ENCODE data around the gene HK1. TPM values are rescaled to one million over a fixed set of nuclear protein-coding genes. Genes with fewer than 3 reads are reported as not detected.

HK1 gene
- total RNA-seq, 1 donor from 2014 or later, result 131 TPM

DNA sequence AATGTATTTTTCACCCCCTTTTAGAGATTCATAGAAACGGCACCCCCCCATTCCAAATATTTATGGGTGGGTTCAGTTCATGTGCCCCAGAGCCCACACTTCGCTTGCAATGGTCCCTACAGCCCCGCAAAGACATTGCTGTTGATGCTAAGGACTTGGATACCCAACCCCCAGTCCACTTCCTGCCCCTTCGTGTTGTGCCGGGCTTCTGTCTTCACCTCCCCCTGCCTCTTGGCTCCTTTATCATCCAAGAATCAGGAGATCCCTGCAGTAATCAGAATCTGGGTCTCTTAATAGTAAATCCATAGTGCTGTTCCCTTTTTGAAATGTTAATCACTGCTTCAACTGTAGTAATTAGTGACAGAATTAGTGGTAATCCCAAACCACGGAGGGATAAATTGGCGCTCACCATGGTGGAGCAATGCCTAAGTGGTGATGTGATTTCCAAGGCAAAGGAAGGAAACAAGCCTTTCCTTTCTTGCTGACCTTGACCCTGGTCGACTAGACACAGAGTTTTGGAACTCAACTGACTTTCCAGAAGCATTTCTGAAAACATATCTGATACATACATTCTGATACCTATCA, 67.7 kb downstream of the HK1 start:
- DNase-seq (ENCODE audit: low read depth), result no peak

DNA sequence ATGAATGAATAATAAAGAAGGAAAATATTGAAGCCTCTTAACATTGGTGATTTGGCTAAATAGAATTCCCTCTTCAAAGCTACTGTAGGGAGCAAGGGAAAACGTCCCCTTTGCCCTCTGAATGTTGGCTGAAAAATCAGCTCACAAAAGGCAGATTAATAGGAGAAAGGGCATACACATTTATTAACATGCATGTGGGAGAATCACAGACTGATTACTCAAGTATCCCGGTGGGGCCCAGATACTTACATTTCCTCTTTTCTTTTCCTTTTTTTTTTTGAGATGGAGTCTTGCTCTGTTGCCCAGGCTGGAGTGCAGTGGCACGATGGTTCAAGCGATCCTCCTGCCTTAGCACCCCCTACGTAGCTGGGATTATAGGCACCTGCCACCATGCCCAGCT, 68.5 kb downstream of the HK1 start:
- DNase-seq (ENCODE audit: low read depth), result no peak

DNA sequence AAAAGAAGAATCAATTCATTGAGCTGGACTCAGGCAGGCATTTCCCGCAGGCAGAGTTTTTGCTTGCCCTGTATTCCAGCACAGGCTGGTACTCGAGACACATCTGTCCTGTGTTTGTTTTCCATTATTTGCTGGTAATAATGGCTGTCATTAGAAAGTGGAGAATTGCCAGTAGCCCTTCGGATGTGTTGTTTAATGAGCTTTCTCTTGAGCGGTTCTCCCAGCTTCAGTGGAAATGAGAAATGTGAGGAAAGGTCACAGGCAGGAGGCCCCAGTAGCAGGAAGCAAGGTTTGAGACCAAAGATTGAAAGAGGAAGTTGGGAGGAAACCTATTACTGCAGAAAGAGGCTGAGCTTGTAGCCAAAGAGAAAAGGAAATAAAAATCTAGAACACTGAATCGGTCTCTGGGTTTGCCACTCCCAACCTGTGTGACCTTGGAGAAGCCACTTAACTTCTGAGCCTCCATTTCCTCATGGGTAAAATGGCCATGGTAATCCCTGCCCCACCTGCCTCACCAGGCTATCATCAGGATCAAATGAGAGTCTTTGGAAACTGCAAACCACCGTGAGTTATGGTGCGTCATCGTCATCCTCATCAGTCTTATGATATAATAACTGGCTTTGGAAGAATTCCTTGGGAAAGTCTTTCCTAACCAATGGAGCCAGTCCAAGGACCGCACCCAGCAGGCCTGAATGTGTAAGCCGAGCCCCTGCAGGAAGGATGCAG, 70.7 kb downstream of the HK1 start:
- DNase-seq (ENCODE audit: low read depth), result peak; percentile 67

DNA sequence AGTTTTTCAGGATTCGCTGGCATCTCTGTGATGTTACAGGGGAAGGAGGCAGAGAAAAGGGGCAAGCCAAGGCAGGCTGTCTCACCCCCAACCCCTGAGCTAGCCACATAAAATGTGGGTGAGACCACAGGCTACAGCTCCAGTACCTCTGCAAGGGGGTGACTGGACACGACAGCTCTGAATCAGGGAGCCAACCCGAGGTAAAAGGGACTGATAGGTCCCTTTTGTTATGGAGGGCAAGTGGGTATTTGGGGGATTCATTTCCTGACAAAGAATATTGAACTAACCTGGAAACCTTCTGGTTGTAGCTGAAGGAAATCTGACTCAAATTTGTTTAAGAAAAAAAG, 71.2 kb downstream of the HK1 start:
- no peak for DNase-seq (ENCODE audit: low read depth)

DNA sequence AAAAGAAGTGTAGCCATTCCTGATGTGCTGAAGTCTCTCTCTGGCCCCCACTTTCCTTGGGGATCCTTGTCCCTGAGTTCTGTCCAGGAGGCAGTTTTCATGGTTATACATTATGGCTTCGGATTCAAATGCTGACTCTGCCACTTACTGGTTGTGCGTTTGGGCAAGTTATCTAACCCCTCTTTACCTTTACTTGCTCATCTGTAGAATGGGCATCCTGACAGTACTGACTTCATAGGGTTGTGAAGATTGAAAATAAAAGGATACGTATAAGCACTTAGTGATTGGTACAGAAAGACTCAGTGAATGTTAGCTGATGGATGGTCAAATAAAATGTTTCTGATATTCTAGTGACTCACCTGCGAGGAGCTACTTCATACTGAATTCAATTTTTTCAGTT, 73.3 kb downstream of the HK1 start:
- DNase-seq (ENCODE audit: low read depth), result no peak

DNA sequence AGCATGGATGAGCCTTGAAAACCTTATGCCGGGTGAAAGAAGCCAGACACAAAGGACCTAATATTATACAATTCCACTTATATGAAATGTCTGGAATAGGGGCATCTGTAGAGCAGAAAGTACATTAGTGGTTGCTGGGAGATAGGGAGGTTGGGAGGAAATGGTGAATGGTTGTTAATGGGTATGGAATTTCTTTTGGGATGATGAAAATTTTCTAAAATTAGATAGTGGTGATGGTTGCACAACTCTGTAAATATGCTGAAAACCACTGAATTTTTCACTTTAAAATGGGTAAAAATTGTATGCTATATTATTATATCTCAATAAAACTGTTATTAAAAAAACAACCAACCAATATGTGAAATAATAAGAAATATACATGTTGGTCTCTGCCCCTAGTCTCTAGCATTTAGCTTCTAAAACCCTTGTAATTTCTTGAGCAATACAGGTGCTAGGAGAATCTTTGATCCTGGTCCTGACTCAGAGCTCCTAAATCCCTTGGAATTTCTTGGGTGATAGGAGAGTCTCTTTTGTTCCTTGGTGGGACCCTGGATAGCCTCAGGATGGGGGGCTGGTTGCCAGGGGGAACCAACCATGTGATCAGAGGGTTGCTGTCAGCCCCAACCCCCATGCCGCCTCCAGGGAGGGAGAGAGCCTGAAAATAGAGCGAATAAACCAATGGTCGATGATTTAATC, 74.4 kb downstream of the HK1 start:
- no peak for DNase-seq (ENCODE audit: low read depth)

DNA sequence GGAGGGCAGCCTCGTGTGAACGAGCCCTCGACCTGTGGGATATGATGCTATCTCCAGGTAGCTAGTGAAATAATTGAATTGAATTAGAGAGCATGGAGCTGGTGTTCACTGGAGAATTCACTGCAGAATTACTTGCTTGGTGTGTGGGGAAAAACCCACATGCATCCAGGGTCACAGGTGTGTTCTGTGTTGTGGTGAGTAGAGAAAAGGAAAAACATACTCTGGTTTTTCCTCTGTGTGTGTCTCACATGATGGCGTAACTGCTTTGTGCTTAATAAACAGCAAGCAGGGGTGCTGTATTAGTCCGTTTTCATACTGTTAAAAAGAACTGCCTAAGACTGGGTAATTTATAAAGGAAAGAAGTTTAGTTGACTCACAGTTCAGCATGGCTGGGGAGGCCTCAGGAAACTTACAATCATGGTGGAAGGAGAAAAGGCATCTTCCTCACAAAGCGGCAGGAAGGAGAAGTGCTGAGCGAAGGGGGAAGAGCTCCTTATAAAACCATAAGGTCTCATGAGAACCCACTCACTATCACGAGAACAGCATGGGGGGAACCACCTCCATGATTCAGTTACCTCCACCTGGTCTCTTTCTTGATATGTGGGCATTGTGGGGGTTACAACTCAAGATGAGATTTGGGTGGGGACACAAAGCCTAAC, 75.8 kb downstream of the HK1 start:
- no peak for DNase-seq (ENCODE audit: low read depth)

DNA sequence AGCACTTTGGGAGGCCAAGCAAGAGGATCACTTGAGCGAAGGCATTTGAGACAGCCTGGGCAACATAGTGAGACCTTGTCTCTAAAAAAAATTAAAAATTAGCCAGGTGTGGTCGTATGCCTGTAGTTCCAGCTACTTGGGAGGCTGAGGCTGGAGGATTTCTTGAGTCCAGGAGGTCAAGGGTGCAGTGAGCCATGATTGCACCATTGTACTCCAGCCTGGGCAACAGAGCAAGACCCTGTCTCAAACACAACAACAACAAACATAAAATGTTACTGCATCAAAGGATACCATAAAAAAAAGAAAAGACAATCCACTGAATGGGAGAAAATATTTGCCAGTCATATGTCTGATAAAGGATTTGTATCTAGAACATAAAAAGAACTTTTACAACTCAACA, 77.9 kb downstream of the HK1 start:
- DNase-seq (ENCODE audit: low read depth), result no peak

DNA sequence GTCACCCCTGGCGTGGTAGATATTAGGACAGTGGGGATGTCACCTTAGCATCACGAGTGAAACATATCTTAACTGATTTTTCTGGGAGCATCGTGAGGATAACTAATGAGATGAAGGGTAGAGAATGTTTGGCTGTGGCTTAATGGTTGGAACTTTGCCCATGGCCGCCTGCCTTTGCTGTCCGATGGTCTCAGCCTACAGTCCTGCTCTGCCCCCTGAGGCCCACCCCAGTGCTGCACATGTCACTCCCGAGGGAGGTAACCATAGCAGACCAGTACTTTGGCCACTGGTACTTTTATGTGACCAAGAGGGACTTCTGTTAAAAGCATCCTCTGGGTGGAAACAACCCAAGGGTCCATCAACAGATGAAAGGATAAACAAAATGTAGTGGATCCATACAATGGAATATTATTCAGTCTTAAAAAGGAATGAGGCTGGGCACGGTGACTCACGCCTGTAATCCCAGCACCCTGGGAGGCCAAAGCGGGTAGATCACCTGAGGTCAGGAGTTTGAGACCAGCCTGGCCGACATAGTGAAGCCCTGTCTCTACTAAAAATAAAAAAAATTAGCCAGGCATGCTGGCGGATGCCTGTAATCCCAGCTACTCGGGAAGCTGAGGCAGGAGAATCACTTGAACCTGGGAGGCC, 80.0 kb downstream of the HK1 start:
- no peak for DNase-seq (ENCODE audit: low read depth)

DNA sequence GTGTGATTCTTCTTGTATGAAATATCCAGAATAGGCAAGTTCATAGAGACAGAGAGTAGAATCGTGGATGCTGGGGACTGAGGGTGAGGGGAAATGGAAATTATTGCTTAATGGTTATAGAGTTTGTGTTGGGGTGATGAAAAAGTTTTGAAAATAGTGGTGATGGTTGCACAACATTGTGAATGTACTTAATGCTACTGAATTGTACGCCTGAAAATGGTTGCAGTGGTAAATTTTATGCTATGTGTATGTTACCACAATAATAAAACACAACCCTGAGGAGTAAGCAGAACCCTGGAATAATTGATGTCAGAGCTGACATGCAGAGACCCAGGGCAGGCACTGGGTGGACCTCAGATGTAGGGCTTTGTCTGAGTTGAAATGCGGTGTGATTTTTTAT, 80.9 kb downstream of the HK1 start:
- no peak for DNase-seq (ENCODE audit: low read depth)

DNA sequence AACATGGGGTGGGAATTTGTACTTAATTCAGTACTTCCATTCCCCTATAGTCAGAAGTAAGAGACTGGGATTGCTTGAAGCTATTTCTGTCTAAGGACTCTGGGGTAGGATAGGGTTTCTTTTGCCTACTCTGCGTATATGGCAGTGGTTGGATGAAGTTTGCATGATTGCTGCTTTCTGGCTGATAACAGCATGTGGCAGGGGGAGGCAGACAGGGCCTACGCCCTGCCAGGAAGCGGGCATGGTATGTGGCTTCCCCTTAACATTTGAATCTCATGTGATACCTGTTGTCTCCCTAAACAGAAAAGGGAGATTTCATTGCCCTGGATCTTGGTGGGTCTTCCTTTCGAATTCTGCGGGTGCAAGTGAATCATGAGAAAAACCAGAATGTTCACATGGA, 81.3 kb downstream of the HK1 start:
- DNase-seq (ENCODE audit: low read depth), result no peak

DNA sequence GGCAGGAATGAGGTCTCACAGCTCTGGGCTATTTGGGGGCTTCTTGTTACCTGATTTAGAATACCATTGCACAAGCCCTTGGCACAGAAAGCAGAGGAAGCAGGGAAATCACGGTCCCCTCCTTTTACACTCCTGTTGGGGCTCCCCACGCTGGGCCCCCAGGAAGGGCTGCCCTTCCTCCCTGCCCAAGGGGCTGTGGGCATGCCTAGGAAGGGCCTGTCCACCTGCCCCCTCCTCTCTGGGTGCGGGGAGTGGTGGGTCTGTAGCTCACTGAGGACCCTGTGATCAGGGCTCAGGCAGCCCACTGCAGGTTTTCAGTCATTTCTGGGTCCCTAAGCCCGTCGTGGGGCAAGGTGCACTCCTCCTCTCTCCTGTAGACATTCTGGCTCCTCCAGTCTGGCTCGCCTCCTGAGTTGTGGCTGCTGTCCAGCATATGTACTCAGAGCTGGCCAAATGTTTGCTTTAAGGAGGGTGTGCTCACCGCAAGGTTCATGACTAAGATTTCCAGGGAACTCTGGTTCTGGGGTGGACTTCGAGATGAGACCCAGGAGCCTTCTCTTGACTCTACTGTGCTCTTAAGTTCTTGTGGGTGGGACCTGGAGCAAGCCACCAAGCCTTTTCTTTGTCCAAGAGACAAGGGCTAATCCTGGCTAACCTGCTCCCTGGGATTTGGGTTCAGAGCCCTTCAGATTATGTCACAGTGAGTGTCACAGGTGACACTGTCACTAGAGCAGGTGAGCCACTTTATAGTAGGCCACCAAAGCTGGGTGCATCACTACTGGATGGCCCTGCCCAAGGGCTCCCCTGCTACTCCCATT, 82.4 kb downstream of the HK1 start:
- DNase-seq (ENCODE audit: low read depth), result peak; percentile 78

DNA sequence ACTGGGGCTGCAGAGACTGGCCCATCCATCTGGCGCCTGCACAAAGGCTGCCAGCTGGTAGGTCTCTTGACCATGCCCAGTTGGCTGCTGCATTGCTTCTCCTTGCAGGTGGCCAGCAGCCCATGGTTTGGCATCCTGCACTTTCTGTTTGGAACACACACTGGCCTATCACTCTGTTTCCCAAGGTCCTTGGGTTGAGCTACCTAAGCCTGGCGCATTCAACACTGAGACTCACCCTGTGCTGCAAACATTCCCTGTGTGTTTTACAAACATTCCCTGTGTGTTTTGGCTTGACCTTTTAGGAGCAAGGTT, 83.0 kb downstream of the HK1 start:
- no peak for DNase-seq (ENCODE audit: low read depth)

DNA sequence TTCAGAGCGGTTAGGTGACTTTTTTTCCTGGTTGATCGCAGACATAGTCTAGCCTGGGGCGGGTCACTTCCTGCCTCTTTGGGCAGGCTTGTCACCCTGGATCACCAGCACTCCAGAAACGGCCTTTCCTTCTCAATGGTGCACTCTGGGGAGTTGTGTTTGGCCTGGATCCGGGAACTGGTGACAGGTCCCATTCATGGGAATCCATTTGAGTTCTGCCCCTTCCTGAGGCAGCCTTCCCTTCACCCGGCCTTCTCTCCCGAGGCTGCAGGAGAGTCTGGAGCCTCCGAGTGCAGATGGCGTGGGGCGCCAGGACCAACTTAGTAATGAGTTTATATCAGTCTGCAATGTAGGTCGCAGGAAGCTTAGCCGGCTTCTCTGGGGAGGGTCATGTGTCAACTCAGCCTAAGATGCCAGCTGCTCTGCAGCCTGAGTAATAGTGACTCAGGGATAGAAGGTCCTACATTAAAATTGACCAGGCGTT, 84.2 kb downstream of the HK1 start:
- peak; percentile 57 for DNase-seq (ENCODE audit: low read depth)

DNA sequence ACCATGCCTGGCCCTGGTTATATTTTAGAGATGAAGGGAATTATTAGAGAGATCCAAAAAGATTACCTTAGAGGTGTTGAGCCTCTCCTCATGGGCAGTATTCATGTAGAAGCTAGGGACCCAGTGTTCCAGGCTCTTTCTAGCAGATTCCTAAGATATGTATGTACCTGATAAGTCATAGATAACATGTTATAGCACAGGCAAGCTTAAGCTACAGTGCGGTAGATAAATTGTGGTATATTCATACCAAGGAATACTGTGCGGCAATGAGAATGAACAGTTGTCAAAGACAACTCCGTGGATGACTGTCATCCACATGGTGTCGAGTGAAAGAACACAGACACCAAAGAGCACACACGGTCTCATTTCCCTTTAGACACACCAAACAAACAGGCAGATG, 85.4 kb downstream of the HK1 start:
- DNase-seq (ENCODE audit: low read depth), result no peak

DNA sequence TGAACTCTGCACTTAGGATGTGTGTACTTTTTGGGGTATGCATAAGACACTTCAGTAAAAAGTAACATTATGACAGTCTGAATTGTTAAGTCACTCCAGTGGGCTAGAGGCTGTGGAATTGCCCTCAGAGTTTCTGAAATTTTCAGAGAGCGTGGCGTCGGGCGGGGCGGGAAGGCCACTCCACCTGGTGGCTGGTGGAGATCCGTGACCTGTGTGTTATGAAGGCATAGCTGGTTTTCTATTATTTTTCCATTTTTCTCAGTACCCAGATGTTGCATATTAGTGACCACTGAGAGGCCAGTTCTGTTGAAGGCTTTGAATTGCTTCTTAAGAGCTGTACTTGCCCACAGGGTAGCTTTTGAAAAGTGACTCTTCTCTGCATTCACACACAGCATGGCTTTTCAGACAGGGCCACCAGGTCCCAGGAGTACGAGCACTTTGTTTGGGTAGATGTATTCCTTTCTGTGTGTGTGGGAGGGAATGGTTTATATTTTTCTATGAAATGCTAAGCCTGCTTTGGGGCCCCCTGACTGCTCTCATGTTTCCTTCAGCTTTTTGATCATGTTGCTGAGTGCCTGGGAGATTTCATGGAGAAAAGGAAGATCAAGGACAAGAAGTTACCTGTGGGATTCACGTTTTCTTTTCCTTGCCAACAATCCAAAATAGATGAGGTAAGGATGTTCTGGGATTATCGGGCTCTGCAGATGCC, 86.1 kb downstream of the HK1 start:
- DNase-seq (ENCODE audit: low read depth), result no peak

DNA sequence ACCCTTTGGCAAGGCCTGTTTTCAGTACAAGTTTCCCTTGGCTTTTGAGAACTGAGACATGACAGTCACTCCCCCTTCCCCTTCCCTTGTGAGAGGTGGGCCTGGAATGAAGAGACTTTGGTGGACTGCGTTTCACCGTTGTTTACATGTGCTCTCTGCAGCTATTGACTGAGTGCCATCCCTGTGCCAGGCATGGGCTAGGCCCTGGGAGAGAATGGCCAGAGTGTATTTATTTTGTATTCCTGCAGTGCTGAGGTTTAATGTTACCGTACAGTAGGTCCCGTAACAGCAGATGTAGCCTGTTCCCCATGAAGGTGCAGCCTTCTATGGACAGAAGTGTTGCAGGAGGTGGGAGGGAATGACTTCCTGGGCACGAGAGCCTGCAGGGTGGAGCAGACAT, 88.4 kb downstream of the HK1 start:
- DNase-seq (ENCODE audit: low read depth), result no peak

DNA sequence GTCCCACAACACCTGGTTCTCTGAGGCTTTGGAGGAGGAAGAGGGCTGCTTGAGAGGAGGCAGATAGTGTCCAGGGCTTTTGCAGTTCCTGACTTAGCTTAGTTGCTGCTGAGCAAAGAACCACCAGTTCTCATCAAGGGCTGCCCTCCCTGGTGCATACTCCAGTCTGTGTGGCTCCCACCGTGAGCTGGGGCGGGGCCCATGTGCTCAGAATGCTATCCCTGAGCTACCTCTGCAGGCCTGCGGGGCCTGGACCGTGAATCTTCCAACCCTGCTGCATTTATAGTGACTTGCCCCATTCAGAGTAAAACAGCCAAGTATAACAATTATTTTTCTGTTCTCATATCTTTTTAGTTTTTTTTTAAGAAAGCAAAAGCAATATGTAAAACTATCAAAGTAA, 89.2 kb downstream of the HK1 start:
- no peak for DNase-seq (ENCODE audit: low read depth)

DNA sequence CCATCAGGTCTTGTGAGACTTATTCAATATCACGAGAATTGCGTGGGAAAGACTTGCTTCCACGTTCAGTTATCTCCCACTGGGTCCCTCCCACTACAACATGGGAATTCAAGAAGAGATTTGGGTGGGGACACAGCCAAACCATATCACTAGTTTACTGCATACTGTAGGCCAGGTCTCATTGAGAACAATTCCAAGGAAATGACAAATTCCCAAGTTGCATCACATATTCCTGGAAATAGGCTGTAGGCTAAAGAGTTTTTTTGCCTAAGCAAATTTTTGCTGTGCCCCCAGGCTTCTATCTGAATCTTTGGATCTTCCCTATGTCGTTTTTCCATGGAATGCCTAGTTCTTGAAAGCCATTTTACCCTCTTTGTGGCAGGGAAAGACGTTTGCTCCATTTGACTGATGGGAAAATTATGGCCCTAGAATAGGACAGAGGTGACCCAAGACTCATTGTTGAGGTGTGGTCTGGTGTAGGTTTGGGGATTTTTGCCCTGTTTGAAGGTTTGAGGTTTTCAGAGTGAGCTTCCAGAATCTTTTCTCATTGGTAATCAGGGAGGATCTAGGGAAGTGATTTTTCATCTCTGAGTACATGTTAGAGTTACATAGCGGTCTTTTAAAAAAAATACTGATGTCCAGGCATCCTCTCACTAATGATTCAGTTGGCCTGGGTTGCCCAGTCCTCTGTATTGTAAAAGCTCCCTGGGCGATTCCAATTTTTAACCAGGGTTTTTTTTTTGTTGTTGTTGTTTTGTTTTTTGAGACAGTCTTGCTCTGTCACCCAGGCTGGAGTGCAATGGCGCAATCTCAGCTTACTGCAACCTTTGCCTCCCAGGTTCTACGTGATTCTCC, 94.1 kb downstream of the HK1 start:
- no peak for DNase-seq (ENCODE audit: low read depth)

DNA sequence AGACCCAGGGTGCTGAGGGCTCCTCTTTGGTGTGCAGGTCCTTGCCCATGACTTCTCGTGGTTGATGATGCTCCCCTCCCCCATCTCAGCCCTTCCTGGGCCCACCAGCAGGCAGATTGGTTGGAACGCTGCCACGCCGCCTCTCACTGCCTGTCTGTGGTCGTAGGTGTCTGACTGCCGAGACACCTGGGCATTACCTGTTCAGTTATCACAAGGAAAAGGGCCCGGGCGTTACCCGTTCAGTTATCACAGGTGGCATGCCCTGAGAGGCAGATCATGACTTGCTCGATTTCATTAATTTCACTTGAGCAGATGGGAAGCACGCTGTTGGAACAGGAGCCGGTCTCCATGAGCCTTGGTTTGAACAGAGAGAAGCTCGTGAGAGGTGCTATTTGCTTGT, 95.9 kb downstream of the HK1 start:
- no peak for DNase-seq (ENCODE audit: low read depth)

All from renal cortical epithelial cell (primary cell).